NOMO-1 treated with dmso at 0.1 percent for 144 hours (cell line): ENCODE results near the gene COMMD2.
A peak's percentile ranks its signal among the peaks of the same experiment; 100 is the strongest.

Experiments
- DNase-seq: peaks from one replicate; lab custom pipeline; 2025; ENCODE audit not compliant: unreplicated experiment; lab: John Stamatoyannopoulos, UW

Gene COMMD2

GRCh38 chr3:149764302-149764701 lies 12.0 kb upstream of the COMMD2 start:
- no peak for DNase-seq

- DNase-seq = no peak
These were observed 11.4 kb upstream of the COMMD2 start for GRCh38 chr3:149763565-149764195.

- DNase-seq = no peak
These were observed 1.4 kb upstream of the COMMD2 start for GRCh38 chr3:149753717-149754116.

- DNase-seq = no peak
These were observed 473 bp upstream of the COMMD2 start for GRCh38 chr3:149752788-149753136.

- no peak for DNase-seq
These were observed 738 bp downstream of the COMMD2 start for GRCh38 chr3:149751551-149751950.

GRCh38 chr3:149744606-149745005 lies 7.7 kb downstream of the COMMD2 start:
- no peak for DNase-seq

GRCh38 chr3:149744151-149744550 lies 8.1 kb downstream of the COMMD2 start:
- DNase-seq = no peak

- no peak for DNase-seq
These were observed 12.9 kb downstream of the COMMD2 start for GRCh38 chr3:149739396-149739795.

- no peak for DNase-seq
These were observed 13.4 kb downstream of the COMMD2 start for GRCh38 chr3:149738876-149739275.

GRCh38 chr3:149736953-149737205 lies 15.4 kb downstream of the COMMD2 start:
- DNase-seq = no peak

GRCh38 chr3:149736175-149736952 lies 15.9 kb downstream of the COMMD2 start:
- DNase-seq = no peak

- no peak for DNase-seq
These were observed 20.1 kb downstream of the COMMD2 start for GRCh38 chr3:149732234-149732633.

GRCh38 chr3:149727656-149728055 lies 24.6 kb downstream of the COMMD2 start:
- DNase-seq = no peak

- no peak for DNase-seq
These were observed 25.4 kb downstream of the COMMD2 start for GRCh38 chr3:149726716-149727407.

GRCh38 chr3:149723781-149724180 lies 28.5 kb downstream of the COMMD2 start:
- DNase-seq = no peak

GRCh38 chr3:149720918-149721317 lies 31.4 kb downstream of the COMMD2 start:
- no peak for DNase-seq

GRCh38 chr3:149717391-149718056 lies 34.8 kb downstream of the COMMD2 start:
- DNase-seq = peak; percentile 31

GRCh38 chr3:149716984-149717383 lies 35.3 kb downstream of the COMMD2 start:
- no peak for DNase-seq

- DNase-seq = no peak
These were observed 37.0 kb downstream of the COMMD2 start for GRCh38 chr3:149715247-149715646.

- DNase-seq = no peak
These were observed 38.3 kb downstream of the COMMD2 start for GRCh38 chr3:149713730-149714654.

GRCh38 chr3:149706905-149707304 lies 45.4 kb downstream of the COMMD2 start:
- DNase-seq = no peak
